K562 (cell line): Measurements from ENCODE around the gene PAQR4. TPM values are rescaled to one million over a fixed set of nuclear protein-coding genes. Genes with fewer than 3 reads are reported as not detected.
A peak's percentile ranks its signal among the peaks of the same experiment; 100 is the strongest.

Experiments used
- ATAC-seq: fragments of 200-7000 bp; cut with Tn5 transposase; 3 replicates; pipeline ENCODE4 v1.9.1; 2020; ENCODE audit warnings: moderate library complexity
- BruUV-seq: library from RNA; stranded (reverse); fragments of 400-500 nt; replicated peaks from 2 replicates; lab custom pipeline; 2021; lab: Mats Ljungman, UMichigan
- CTCF ChIA-PET: fragments of 300-600 bp; formaldehyde crosslinking; extraction: SDS; loops from one replicate; lab custom pipeline; 2021; ENCODE audit warnings: low intra/inter-chr PET ratio; lab: Yijun Ruan, JAX
- POLR2A ChIA-PET: fragments of 300-600, 350-650 bp; sonication (Branson Sonifier 250); formaldehyde crosslinking; extraction: SDS; loops from one replicate; lab custom pipeline; 2021; ENCODE audit warnings: antibody characterized with exemption, inconsistent platforms; lab: Yijun Ruan, JAX
- DNase-seq, 4 experiments: peaks; one replicate each; pipeline versions ENCODE4 v3.0.0 to v3.0.0-alpha.2; 2011 to 2018; ENCODE audit warnings: low spot score in 3 of 4, mixed read lengths in 3 of 4; ENCODE audit errors: extremely low read depth in 1 of 4
- FAIRE-seq: peaks from 2 replicates; lab custom pipeline; 2011; peaks lifted over from hg19 to GRCh38; lab: Jason Lieb, UNC
- H2AFZ ChIP-seq: 2 replicates; pipeline ENCODE4 v1.6.0; 2011; ENCODE audit warnings: low read depth, low read length, control low read depth, inconsistent platforms
- H3K27ac ChIP-seq: fragments of 200-600 bp; 3 replicates; pipeline ENCODE4 v1.8.0; 2011; ENCODE audit warnings: low read depth, mild to moderate bottlenecking, control low read depth, inconsistent platforms, low read length, moderate library complexity, mixed read lengths; ENCODE audit errors: extremely low read depth
- H3K27me3 ChIP-seq, 2 experiments: fragments of 300-600 bp in 1 of 2; 2 replicates in 1 of 2; 3 replicates in 1 of 2; pipeline versions ENCODE4 v1.6.0 to v1.8.0; 2011; ENCODE audit warnings: inconsistent platforms in 2 of 2, low read length in 2 of 2, mild to moderate bottlenecking in 1 of 2, mixed read lengths in 1 of 2, moderate library complexity in 1 of 2; ENCODE audit not compliant: control insufficient read depth in 2 of 2, insufficient read depth in 2 of 2
- H3K36me3 ChIP-seq: fragments of 300-600 bp; 3 replicates; pipeline ENCODE4 v1.8.0; 2011; ENCODE audit warnings: mild to moderate bottlenecking, low read length, inconsistent platforms; ENCODE audit not compliant: control insufficient read depth, insufficient read depth
- H3K4me1 ChIP-seq, 2 experiments: fragments of 200-600 bp in 1 of 2; replicated peaks in 1 of 2; 2 replicates in 1 of 2; 3 replicates in 1 of 2; pipeline versions ENCODE4 v1.5.1 to v1.8.0; 2011; ENCODE audit warnings: inconsistent platforms in 2 of 2, low read length in 2 of 2, mild to moderate bottlenecking in 1 of 2, mixed read lengths in 1 of 2, moderate library complexity in 1 of 2; ENCODE audit not compliant: control insufficient read depth in 2 of 2, insufficient read depth in 2 of 2
- H3K4me2 ChIP-seq: 2 replicates; pipeline ENCODE4 v1.6.1; 2011; ENCODE audit warnings: low read length, control low read depth, inconsistent platforms, mixed read lengths; ENCODE audit not compliant: insufficient read depth
- H3K4me3 ChIP-seq: fragments of 200-600 bp; sonication (generic), shearing (Covaris generic); 2 replicates; pipeline ENCODE4 v1.5.1; 2016; ENCODE audit warnings: control low read depth, inconsistent platforms
- H3K79me2 ChIP-seq: fragments of 200-600 bp; 3 replicates; pipeline ENCODE4 v1.8.0; 2011; ENCODE audit warnings: low read length, inconsistent platforms; ENCODE audit not compliant: control insufficient read depth, insufficient read depth
- H3K9ac ChIP-seq, 2 experiments: 2 replicates each; pipeline versions ENCODE4 v1.6.0 to v1.6.1; 2011; ENCODE audit warnings: low read depth in 2 of 2, low read length in 2 of 2, control low read depth in 1 of 2, inconsistent platforms in 1 of 2, mild to moderate bottlenecking in 1 of 2, mixed read lengths in 1 of 2; ENCODE audit not compliant: insufficient read depth in 1 of 2
- H3K9me1 ChIP-seq: one replicate; pipeline ENCODE4 v1.6.0; 2011; ENCODE audit warnings: inconsistent platforms, mild to moderate bottlenecking, low read length, moderate library complexity; ENCODE audit not compliant: control insufficient read depth, insufficient read depth
- H3K9me3 ChIP-seq: replicated peaks from 2 replicates; pipeline ENCODE4 v1.5.1; 2011; ENCODE audit warnings: low read depth, low read length, inconsistent platforms; ENCODE audit not compliant: control insufficient read depth, insufficient read depth
- H4K20me1 ChIP-seq: replicated peaks from 2 replicates; pipeline ENCODE4 v1.6.1; 2011; ENCODE audit warnings: low read length, inconsistent platforms, mixed read lengths; ENCODE audit not compliant: control insufficient read depth, insufficient read depth
- CBX2 ChIP-seq: fragments of 200-600 bp; sonication (generic); IDR thresholded peaks from one replicate; pipeline ENCODE4 v1.6.1; 2012; ENCODE audit warnings: mild to moderate bottlenecking, low read length, inconsistent platforms; ENCODE audit not compliant: insufficient read depth, poor library complexity, severe bottlenecking
- CLOCK ChIP-seq: fragments of 250-450 bp; sonication (Bioruptor Pico); IDR thresholded peaks from 2 replicates; pipeline ENCODE4 v1.4.0; 2020; ENCODE audit warnings: mild to moderate bottlenecking, moderate library complexity, borderline replicate concordance
- GATAD2B ChIP-seq: fragments of 450-650 bp; IDR thresholded peaks from 2 replicates; pipeline ENCODE4 v1.6.1; 2017; ENCODE audit warnings: mild to moderate bottlenecking, borderline replicate concordance
- MEIS2 ChIP-seq: fragments of 450-650 bp; IDR thresholded peaks from 2 replicates; pipeline ENCODE4 v1.6.1; 2014; ENCODE audit warnings: mild to moderate bottlenecking; ENCODE audit not compliant: partially characterized antibody
- PHB2 ChIP-seq: fragments of 450-650 bp; IDR thresholded peaks from 2 replicates; pipeline ENCODE4 v1.6.1; 2017; ENCODE audit warnings: low read depth
- PML ChIP-seq: IDR thresholded peaks from 2 replicates; pipeline ENCODE4 v1.6.1; 2012; ENCODE audit warnings: low read length, inconsistent platforms
- POLR2G ChIP-seq: fragments of 200-400 bp; formaldehyde crosslinking; IDR thresholded peaks from 2 replicates; pipeline ENCODE4 v1.6.1; 2017; ENCODE audit warnings: low read depth, mild to moderate bottlenecking, antibody characterized with exemption, low read length, moderate library complexity
- SNRNP70 ChIP-seq: fragments of 200-400 bp; formaldehyde crosslinking; optimal IDR thresholded peaks from 2 replicates; pipeline ENCODE3; 2017; ENCODE audit warnings: low read depth, low read length
- YY1 ChIP-seq, 3 experiments: IDR thresholded peaks; 2 replicates each; pipeline ENCODE4 v1.6.1; 2011; ENCODE audit warnings: low read length in 2 of 3, mild to moderate bottlenecking in 2 of 3, moderate library complexity in 2 of 3, borderline replicate concordance in 1 of 3, control low read depth in 1 of 3, low read depth in 1 of 3; ENCODE audit not compliant: insufficient read depth in 3 of 3, insufficient replicate concordance in 2 of 3, control insufficient read depth in 1 of 3, insufficient read length in 1 of 3; ENCODE audit errors: extremely low read depth in 1 of 3
- ZNF24 ChIP-seq: fragments of 450-650 bp; IDR thresholded peaks from 2 replicates; pipeline ENCODE4 v1.6.1; 2016
- WGBS: fragments of 100-300 bp; shearing (Covaris generic); methylation state at CpG from one replicate; pipeline ENCODE4 v1.1.6; 2016; ENCODE audit warnings: low coverage, mixed read lengths; ENCODE audit not compliant: insufficient coverage; ENCODE audit errors: missing lambda C conversion rate; 5-methylcytosine and 5-hydroxymethylcytosine counted together
- in situ Hi-C: fragments of 300-500 bp; cut with MboI; formaldehyde crosslinking; loops from 4 replicates; pipeline ENCODE4 v1.15.0; 2018; ENCODE audit warnings: inconsistent platforms, mixed read lengths
- intact Hi-C: fragments of 100-400 bp; cut with micrococcal nuclease; formaldehyde crosslinking; loops from 2 replicates; pipeline ENCODE4 v1.14.2; 2022
- polyA plus RNA-seq, 8 experiments: library from polyadenylated mRNA; depleted of rRNA in 4 of 8; stranded (reverse) in 5 of 8; unstranded in 3 of 8; fragments of >200 nt; fragmentation: Nextera tagmentation in 2 of 8; fragmentation: Illumina TruSeq in 1 of 8; extraction: Ambion mirVana in 2 of 8; extraction: Trizol in 1 of 8; gene quantifications; 2 replicates each; pipeline versions ENCODE4 v1.2.1 to v1.2.3, GENCODE V29; 2011 to 2014; ENCODE audit warnings: inconsistent platforms in 1 of 8, missing spikeins in 1 of 8
- total RNA-seq, 7 experiments: library from RNA; depleted of rRNA in 6 of 7; stranded (reverse); fragments of >200 nt in 6 of 7; fragmentation: Illumina TruSeq in 2 of 7; extraction: Trizol in 2 of 7; gene quantifications; 2 replicates each; pipeline versions ENCODE4 v1.2.1 to v1.2.3, GENCODE V29; 2011 to 2021; ENCODE audit warnings: low replicate concordance in 1 of 7

The PAQR4 gene
- total and polyA plus RNA-seq, 9 of the 15 experiments (the other 6 are each of a cell fraction or from before 2014, with no cell fraction given): 0.62 to 40.4 (median 19.5) TPM

GRCh38 chr16:2928796-2929195, 40.4 kb upstream of the PAQR4 start:
- TF ChIP-seq POLR2G: 0 out of 2 replicates have a peak, but pooled peaks have one; percentile 41
- TF ChIP-seq GATAD2B: no peak
- TF ChIP-seq, all 486 proteins: peak for 1
- Histone ChIP-seq H3K4me1 (peaks cover 3 to 22% of the 10 kb centered on the region in 2 experiments; a peak in 3 of 5 replicates), H3K4me2 (no peak overlapping the region), H3K9me1 (no peaks in the 10 kb centered on the region), H3K27ac (no peak overlapping the region), H3K4me3 (no peak overlapping the region), H3K9ac (peak overlapping the region in 1 of 2 experiments; percentile 35; a peak in 1 of 4 replicates), H3K79me2 (no peaks in the 10 kb centered on the region), H2AFZ (no peak overlapping the region), H3K27me3 (no peaks in the 10 kb centered on the region), H4K20me1 (no peaks in the 10 kb centered on the region), H3K9me3 (no peaks in the 10 kb centered on the region), H3K36me3 (peaks cover 24% of the 10 kb centered on the region; the same call in 1 of the 3 replicates)
- 68% methylated on average over 11 of the region's 11 CpGs for WGBS
- ChIA-PET POLR2A (interaction anchor here (0.6 kb wide), 1 partner anchor 36 kb away, joined by 3 read pairs; no protein-coding TSS in a partner anchor), CTCF (no interaction called here)
- BruUV-seq: no TSS peak
- ATAC-seq (no peak), DNase-seq (peak in 1 of 4 experiments; percentile 2), FAIRE-seq (no peak)
- in situ Hi-C loops (loop anchor here (5.0 kb wide), 1 partner anchor 91 kb away; no protein-coding TSS in a partner anchor), intact Hi-C loops (loop anchor here (5.0 kb wide), 1 partner anchor 54 kb away; the partner anchor contains the start of gene PKMYT1)

- Histone ChIP-seq H3K9me3 (no peaks in the 10 kb centered on the region), H3K9me1 (no peaks in the 10 kb centered on the region), H3K4me2 (no peak overlapping the region), H3K27ac (no peak overlapping the region), H2AFZ (no peak overlapping the region), H3K4me3 (no peak overlapping the region), H3K79me2 (no peaks in the 10 kb centered on the region), H4K20me1 (no peaks in the 10 kb centered on the region), H3K4me1 (peaks cover 3 to 18% of the 10 kb centered on the region in 2 experiments; a peak in 3 of 5 replicates), H3K9ac (peak overlapping the region in 1 of 2 experiments; percentile 45; a peak in 2 of 4 replicates), H3K27me3 (no peaks in the 10 kb centered on the region), H3K36me3 (peaks cover 31% of the 10 kb centered on the region; the same call in 1 of the 3 replicates)
- no TSS peak for BruUV-seq
- ATAC-seq (no peak), FAIRE-seq (no peak), DNase-seq (peak in 1 of 4 experiments; percentile 2)
- intact Hi-C loops: loop anchor here (5.0 kb wide), 1 partner anchor 53 kb away; the partner anchor contains the start of gene PKMYT1
- POLR2A ChIA-PET: interaction anchor here (1.4 kb wide), 1 partner anchor 11 kb away, joined by 3 read pairs; no protein-coding TSS in a partner anchor
- in situ Hi-C loops: loop anchor here (5.0 kb wide), 1 partner anchor 92 kb away; no protein-coding TSS in a partner anchor
- TF ChIP-seq PML: no peak
- TF ChIP-seq MEIS2: no peak
- TF ChIP-seq POLR2G: peak; percentile 19; the same call in 1 of the 2 replicates
- no peak for TF ChIP-seq YY1 (IDR thresholded peaks at IDR 0.05; ENCODE audit: borderline replicate concordance in 1 of 3, control insufficient read depth in 1 of 3, extremely low read depth in 1 of 3, insufficient read depth in 3 of 3, insufficient read length in 1 of 3, insufficient replicate concordance in 2 of 3, low read depth in 1 of 3, low read length in 2 of 3)
- no peak for TF ChIP-seq SNRNP70
- TF ChIP-seq ZNF24: no peak
- no peak for TF ChIP-seq CLOCK (CRISPR knock-in tag)
- no peak for TF ChIP-seq CBX2
- TF ChIP-seq PHB2: no peak
- 89% methylated on average over 10 of the region's 14 CpGs for WGBS
- CTCF ChIA-PET: no interaction called here
These were observed 39.5 kb upstream of the PAQR4 start for GRCh38 chr16:2929693-2930092.
